HepG2 (cell line): ENCODE results near the gene WWC2. TPM values are rescaled to one million over a fixed set of nuclear protein-coding genes. Genes with fewer than 3 reads are reported as not detected.

ENCODE experiments used
- ATAC-seq: fragments of 200-7000 bp; cut with Tn5 transposase; 3 replicates; pipeline ENCODE4 v1.9.1; 2020; ENCODE audit warnings: mild to moderate bottlenecking, moderate library complexity
- BruUV-seq: library from RNA; stranded (reverse); fragments of 400-500 nt; replicated peaks from 2 replicates; lab custom pipeline; 2021; lab: Mats Ljungman, UMichigan
- CTCF ChIA-PET: fragments of 300-600 bp; formaldehyde crosslinking; extraction: SDS; loops from one replicate; lab custom pipeline; 2021; ENCODE audit warnings: low total read pairs, inconsistent platforms, low intra/inter-chr PET ratio; lab: Yijun Ruan, JAX
- POLR2A ChIA-PET: fragments of 350-600 bp; sonication (Branson Sonifier 250); formaldehyde crosslinking; loops from one replicate; lab custom pipeline; 2020; ENCODE audit warnings: antibody characterized with exemption, inconsistent platforms; lab: Yijun Ruan, JAX
- DNase-seq: peaks from one replicate; pipeline ENCODE4 v3.0.0-alpha.2; 2015; ENCODE audit warnings: low spot score
- FAIRE-seq: peaks from 3 replicates; lab custom pipeline; 2011; peaks lifted over from hg19 to GRCh38; lab: Jason Lieb, UNC
- H2AFZ ChIP-seq: one replicate; pipeline ENCODE4 v1.6.1; 2011; ENCODE audit warnings: low read length, inconsistent platforms
- H3K27ac ChIP-seq: fragments of 300-600 bp; 3 replicates; pipeline ENCODE4 v1.8.0; 2011; ENCODE audit warnings: mixed run types, mild to moderate bottlenecking, mixed read lengths, low read length, inconsistent platforms; ENCODE audit not compliant: insufficient read depth; ENCODE audit errors: extremely low read length
- H3K27me3 ChIP-seq, 2 experiments: fragments of 200-600 bp in 1 of 2; 2 replicates in 1 of 2; 3 replicates in 1 of 2; pipeline versions ENCODE4 v1.6.0 to v1.8.0; 2011; ENCODE audit warnings: low read length in 2 of 2, mild to moderate bottlenecking in 2 of 2, moderate library complexity in 2 of 2, inconsistent platforms in 1 of 2; ENCODE audit not compliant: insufficient read depth in 2 of 2, control insufficient read depth in 1 of 2
- H3K36me3 ChIP-seq, 2 experiments: fragments of 200-600 bp in 1 of 2; replicated peaks in 1 of 2; 2 replicates in 1 of 2; 3 replicates in 1 of 2; pipeline versions ENCODE4 v1.5.1 to v1.8.0; 2011; ENCODE audit warnings: low read length in 2 of 2, inconsistent platforms in 1 of 2; ENCODE audit not compliant: insufficient read depth in 2 of 2, control insufficient read depth in 1 of 2
- H3K4me1 ChIP-seq: 2 replicates; pipeline ENCODE4 v1.5.1; 2012; ENCODE audit warnings: low read length, inconsistent platforms; ENCODE audit not compliant: insufficient read depth
- H3K4me2 ChIP-seq: 2 replicates; pipeline ENCODE4 v1.6.0; 2011; ENCODE audit warnings: low read depth, low read length, inconsistent platforms
- H3K4me3 ChIP-seq, 3 experiments: fragments of 200-600 bp in 1 of 3; sonication (generic), shearing (Covaris generic) in 1 of 3; replicated peaks in 1 of 3; 2 replicates each; pipeline ENCODE4 v1.5.1; 2011 to 2016; ENCODE audit warnings: low read length in 3 of 3, inconsistent platforms in 2 of 3, low read depth in 2 of 3, mild to moderate bottlenecking in 2 of 3, control low read depth in 1 of 3, mixed read lengths in 1 of 3; ENCODE audit not compliant: insufficient read depth in 1 of 3
- H3K79me2 ChIP-seq: one replicate; pipeline ENCODE4 v1.6.1; 2011; ENCODE audit warnings: low read length, inconsistent platforms; ENCODE audit not compliant: insufficient read depth
- H3K9ac ChIP-seq: 2 replicates; pipeline ENCODE4 v1.6.0; 2011; ENCODE audit warnings: mild to moderate bottlenecking, low read depth, low read length, inconsistent platforms; ENCODE audit not compliant: insufficient read depth
- H3K9me3 ChIP-seq: 2 replicates; pipeline ENCODE4 v1.5.1; 2012; ENCODE audit warnings: mild to moderate bottlenecking, low read length
- H4K20me1 ChIP-seq: 2 replicates; pipeline ENCODE4 v1.6.0; 2011; ENCODE audit warnings: inconsistent platforms, mild to moderate bottlenecking, low read length, moderate library complexity; ENCODE audit not compliant: insufficient read depth
- RBM22 ChIP-seq: fragments of 200-400 bp; formaldehyde crosslinking; optimal IDR thresholded peaks from 2 replicates; pipeline ENCODE3; 2017; ENCODE audit warnings: mild to moderate bottlenecking, low read length, moderate library complexity
- TEAD3 ChIP-seq: optimal IDR thresholded peaks from 2 replicates; pipeline ENCODE3; 2016; ENCODE audit warnings: borderline replicate concordance
- WIZ ChIP-seq: sonication (generic); formaldehyde crosslinking; IDR thresholded peaks from 2 replicates; pipeline ENCODE4 v1.5.1; 2020; ENCODE audit warnings: mild to moderate bottlenecking, missing genetic modification reagents
- ZNF101 ChIP-seq: sonication (generic); formaldehyde crosslinking; IDR thresholded peaks from 2 replicates; pipeline ENCODE4 v1.4.0; 2020; ENCODE audit warnings: mild to moderate bottlenecking, low read depth, missing genetic modification reagents, borderline replicate concordance
- ZNF816 ChIP-seq: sonication (generic); formaldehyde crosslinking; IDR thresholded peaks from 2 replicates; pipeline ENCODE4 v1.8.0; 2022; ENCODE audit warnings: missing genetic modification reagents, mild to moderate bottlenecking, borderline replicate concordance
- ZSCAN31 ChIP-seq: sonication (generic); formaldehyde crosslinking; IDR thresholded peaks from 2 replicates; pipeline ENCODE4 v1.5.0; 2020; ENCODE audit warnings: low read depth, mild to moderate bottlenecking, missing genetic modification reagents
- WGBS: methylation state at CpG from one replicate; pipeline ENCODE4 v1.1.6; 2017; ENCODE audit warnings: low lambda C conversion rate; 5-methylcytosine and 5-hydroxymethylcytosine counted together
- in situ Hi-C: cut with HindIII; loops from 2 replicates; pipeline ENCODE4 v1.10.0; 2017; ENCODE audit warnings: low pct_unique_long_range_greater_than_20kb; ENCODE audit not compliant: extremely low pct_ligation_motif_present
- intact Hi-C: fragments of 100-400 bp; cut with micrococcal nuclease; formaldehyde crosslinking; loops from one replicate; pipeline ENCODE4 v1.10.0; 2022; ENCODE audit not compliant: unreplicated experiment
- polyA plus RNA-seq, 8 experiments: library from polyadenylated mRNA; depleted of rRNA in 3 of 8; stranded (reverse) in 7 of 8; unstranded in 1 of 8; fragments of >200 nt; fragmentation: Illumina TruSeq in 4 of 8; extraction: Trizol in 4 of 8; gene quantifications; 2 replicates each; pipeline versions ENCODE4 v1.2.1 to v1.2.3, GENCODE V29; 2011 to 2016; ENCODE audit warnings: low read depth in 4 of 8, missing spikeins in 1 of 8, mixed read lengths in 1 of 8; ENCODE audit not compliant: insufficient read depth in 1 of 8
- total RNA-seq, 5 experiments: library from RNA; depleted of rRNA; stranded (reverse); fragments of >200 nt; fragmentation: Illumina TruSeq; extraction: Trizol; gene quantifications; 2 replicates each; pipeline ENCODE4 v1.2.3, GENCODE V29; 2016; ENCODE audit warnings: low read depth in 1 of 5
- TF ChIP-seq, protein P1 (sequence below): IDR thresholded peaks from 2 replicates; pipeline ENCODE4 v1.6.1; 2016; ENCODE audit warnings: control low read depth

The WWC2 gene
- total and polyA plus RNA-seq, 2 of the 13 experiments (the other 11 are each of a cell fraction or from before 2014, with no cell fraction given) = 40.0 to 50.1 TPM

DNA sequence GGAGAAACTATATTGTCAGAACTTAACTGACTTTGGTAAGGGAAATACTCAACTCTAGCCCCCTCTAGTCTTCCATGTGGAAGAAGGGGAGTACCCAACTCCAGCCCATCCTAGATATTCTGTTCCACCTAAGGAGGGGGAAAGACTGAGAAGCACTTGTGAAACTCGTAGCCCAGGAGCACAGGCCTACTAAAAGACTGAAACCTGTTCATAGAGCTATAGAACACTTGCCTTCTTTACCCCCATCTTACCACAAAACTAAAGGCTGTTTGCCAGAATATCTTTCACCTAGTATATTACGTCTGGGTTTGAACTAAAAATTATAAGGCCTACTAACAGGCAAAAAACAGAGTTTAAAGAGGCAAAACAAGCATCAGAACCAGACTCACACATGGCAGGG lies 205.5 kb downstream of the WWC2 start:
- ATAC-seq (no peak), FAIRE-seq (no peak), DNase-seq (no peak)
- H3K79me2 ChIP-seq = no peaks in the 10 kb centered on the region
- no peaks in the 10 kb centered on the region for H4K20me1 ChIP-seq
- intact Hi-C loops = no loop called here
- H3K9ac ChIP-seq = no peak overlapping the region
- ChIA-PET CTCF (no interaction called here), POLR2A (no interaction called here)
- no peaks in the 10 kb centered on the region for H3K27me3 ChIP-seq
- no peak overlapping the region for H3K27ac ChIP-seq
- no peak overlapping the region for H3K4me3 ChIP-seq
- no peaks in the 10 kb centered on the region for H3K9me3 ChIP-seq
- H3K4me2 ChIP-seq = no peak overlapping the region
- no TSS peak for BruUV-seq
- no peak overlapping the region for H2AFZ ChIP-seq
- peaks cover 1 to 21% of the 10 kb centered on the region in 2 experiments; a peak in 3 of 5 replicates for H3K36me3 ChIP-seq
- in situ Hi-C loops = no loop called here
- peaks cover 2% of the 10 kb centered on the region; the same call in 1 of the 2 replicates for H3K4me1 ChIP-seq
- TF ChIP-seq ZNF101 (CRISPR knock-in tag) (no peak), RBM22 (peak; percentile 30), TEAD3 (CRISPR knock-in tag) (no peak), ZSCAN31 (CRISPR knock-in tag) (no peak), WIZ (CRISPR knock-in tag) (no peak)
- 96% methylated on average over 2 of the region's 2 CpGs for WGBS

DNA sequence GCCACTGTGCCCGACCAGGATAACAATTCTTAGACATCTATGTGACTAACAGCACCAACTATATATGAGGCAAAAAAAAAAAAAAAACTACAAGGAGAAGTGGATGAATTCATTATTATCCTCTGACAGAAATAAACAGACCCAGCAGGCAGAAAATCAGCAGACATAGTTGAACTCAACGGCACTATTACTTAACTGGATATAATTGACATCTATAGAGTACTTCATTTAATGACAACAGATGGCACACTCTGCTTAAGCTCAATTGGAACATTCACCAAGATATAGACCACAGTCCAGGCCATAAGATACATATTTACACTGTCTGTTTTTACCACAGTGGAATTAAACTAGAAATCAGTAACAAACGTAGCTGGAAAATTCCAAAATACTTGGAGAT lies 207.8 kb downstream of the WWC2 start:
- H3K9me3 ChIP-seq = no peaks in the 10 kb centered on the region
- DNase-seq (no peak), ATAC-seq (no peak), FAIRE-seq (no peak)
- no peaks in the 10 kb centered on the region for H3K27me3 ChIP-seq
- intact Hi-C loops = no loop called here
- POLR2A ChIA-PET = no interaction called here
- H3K4me1 ChIP-seq = peaks cover 17% of the 10 kb centered on the region
- H3K9ac ChIP-seq = no peak overlapping the region
- in situ Hi-C loops = no loop called here
- H3K79me2 ChIP-seq = no peaks in the 10 kb centered on the region
- CTCF ChIA-PET = no interaction called here
- BruUV-seq = no TSS peak
- H2AFZ ChIP-seq = no peak overlapping the region
- TF ChIP-seq, protein P1, sequence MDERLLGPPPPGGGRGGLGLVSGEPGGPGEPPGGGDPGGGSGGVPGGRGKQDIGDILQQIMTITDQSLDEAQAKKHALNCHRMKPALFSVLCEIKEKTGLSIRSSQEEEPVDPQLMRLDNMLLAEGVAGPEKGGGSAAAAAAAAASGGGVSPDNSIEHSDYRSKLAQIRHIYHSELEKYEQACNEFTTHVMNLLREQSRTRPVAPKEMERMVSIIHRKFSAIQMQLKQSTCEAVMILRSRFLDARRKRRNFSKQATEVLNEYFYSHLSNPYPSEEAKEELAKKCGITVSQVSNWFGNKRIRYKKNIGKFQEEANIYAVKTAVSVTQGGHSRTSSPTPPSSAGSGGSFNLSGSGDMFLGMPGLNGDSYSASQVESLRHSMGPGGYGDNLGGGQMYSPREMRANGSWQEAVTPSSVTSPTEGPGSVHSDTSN (CRISPR knock-in tag) = no peak
- no peak for TF ChIP-seq ZNF816 (CRISPR knock-in tag)
- H3K27ac ChIP-seq = no peak overlapping the region
- no peaks in the 10 kb centered on the region for H4K20me1 ChIP-seq
- peaks cover 1 to 25% of the 10 kb centered on the region in 2 experiments; a peak in 3 of 5 replicates for H3K36me3 ChIP-seq
- no peak overlapping the region for H3K4me2 ChIP-seq
- no peak overlapping the region for H3K4me3 ChIP-seq
- WGBS = 97% methylated on average over 3 of the region's 3 CpGs
